Medulla oblongata (tissue), 1 donor: ENCODE measurements around the gene GRAP.

Source experiments
- DNase-seq: peaks from one replicate; pipeline ENCODE4 v3.0.0-alpha.2; 2015; ENCODE audit errors: extremely low spot score

Gene GRAP

DNA sequence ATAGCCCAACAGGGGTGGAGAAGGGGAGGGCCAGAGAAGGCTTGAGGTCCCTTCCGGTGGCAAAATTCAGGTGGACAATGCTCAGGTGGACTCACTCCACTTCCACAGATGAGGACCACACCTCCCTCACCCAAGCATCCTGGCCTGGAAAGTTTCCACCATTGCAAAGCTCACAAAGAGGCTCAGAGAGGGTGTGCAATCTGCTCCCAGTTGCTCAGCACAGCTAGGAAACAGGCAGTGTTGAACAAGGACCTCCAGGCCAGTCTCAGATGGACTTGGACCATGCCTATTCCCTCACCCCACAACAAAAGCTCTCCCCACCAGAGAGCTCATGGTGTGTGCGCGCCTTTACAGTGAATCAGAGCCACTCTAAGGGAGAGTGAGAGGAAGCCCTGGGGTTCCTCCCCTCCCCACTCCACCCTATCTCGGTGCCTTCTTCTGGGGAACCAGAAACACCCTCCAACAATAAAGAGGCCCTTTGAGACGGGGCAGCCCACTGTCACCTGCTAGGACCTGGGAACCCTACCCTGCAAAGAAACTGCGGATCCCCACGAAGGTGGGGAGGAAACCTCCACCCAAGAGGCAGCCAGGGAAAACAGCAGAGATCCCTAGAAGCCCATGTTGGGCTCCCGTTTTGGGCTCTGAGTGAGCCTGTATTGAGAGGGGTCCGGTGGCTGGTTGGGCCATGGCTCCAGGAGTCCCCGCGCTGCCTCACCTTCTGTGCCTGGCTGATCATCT is 43.8 kb downstream of the GRAP start:
- DNase-seq = no peak

DNA sequence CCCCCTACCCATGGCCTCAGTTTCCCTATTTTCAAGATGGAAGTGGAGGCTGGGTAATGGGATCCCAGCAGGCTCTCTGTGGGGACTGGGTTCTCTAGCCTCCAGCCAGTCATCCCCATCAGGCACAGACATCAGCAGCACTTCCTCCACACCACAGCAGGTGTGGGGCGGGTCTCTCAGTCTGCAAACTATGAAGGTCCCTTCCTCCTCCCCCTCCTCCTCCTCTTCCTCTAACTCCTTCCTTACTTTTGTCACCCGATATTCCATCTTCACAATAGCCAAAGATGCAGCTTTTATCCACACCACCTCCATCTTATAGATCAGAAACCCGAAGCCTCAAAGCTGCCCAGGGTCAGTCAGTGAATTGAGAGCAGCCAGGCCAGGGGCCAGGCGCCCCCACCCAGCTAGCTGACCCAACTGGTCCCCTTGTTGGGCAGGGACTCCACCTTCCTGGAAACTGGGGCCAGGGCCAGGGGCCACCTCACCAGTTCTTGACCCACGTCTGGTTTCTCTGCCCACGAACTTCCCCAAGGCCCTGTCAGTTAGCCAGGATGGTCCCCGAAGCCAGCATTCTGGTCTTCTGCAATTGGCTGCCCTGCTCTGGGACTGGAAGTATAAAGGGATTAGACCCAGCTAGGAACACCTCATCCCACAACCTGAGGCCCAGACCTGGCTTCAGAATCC is 44.7 kb downstream of the GRAP start:
- DNase-seq = no peak

DNA sequence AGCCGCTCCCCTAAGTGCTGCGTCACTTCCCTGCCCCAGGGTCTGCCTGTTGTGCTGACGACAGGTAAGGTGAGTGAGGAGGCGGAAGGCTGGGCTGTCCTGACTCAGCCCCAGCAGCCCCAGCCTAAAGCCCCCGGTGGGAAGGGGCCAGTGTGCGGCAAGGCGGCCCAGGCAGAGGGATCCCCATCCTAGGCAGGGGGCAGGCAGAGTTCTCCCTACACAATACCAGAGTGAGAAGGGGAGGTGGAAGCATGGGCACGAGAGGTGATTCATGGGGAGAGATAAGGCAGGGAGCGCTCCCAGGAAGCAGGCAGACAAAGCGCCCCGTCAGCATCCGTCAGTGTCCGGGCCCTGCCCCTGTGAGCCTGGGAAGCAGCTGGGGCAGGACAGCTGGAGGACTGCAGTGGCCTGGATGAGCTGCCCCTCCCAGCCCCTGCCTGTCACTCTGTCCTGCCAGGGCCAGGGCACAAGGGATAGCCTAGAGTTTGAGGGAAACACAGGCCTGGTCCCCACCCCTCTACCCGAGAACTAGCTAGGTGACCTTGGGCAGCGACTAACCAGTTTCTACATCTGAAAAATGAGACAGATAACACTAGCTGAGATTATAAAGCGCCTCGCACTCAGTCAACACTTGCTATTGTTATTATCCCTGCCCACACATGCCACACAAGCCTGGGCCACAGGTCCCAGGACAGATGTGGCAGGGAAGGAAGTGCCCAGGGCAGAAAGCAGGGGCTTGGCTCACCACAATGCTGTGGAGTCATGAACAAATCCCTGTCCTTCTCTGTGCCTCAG is 46.0 kb downstream of the GRAP start:
- no peak for DNase-seq

DNA sequence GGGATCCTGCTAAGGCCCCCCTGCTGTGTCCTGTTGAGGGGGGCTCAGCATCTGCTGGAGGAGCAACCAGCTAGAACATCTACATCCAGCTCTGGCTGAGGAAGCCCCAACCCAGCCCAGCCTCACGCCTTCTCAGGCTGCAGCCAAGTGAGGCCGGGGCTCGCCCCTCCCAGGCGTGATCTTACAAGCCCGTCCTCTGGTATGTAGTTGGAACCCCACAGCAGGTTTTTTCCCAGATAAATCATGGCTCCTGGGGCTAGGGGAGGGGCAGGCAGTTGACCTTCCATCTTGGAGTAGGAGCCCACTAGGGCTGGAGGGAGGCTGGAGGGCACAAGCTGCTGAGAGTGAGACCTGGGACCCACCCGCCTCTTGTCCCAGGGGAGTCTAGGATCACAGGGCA is 46.8 kb downstream of the GRAP start:
- no peak for DNase-seq

DNA sequence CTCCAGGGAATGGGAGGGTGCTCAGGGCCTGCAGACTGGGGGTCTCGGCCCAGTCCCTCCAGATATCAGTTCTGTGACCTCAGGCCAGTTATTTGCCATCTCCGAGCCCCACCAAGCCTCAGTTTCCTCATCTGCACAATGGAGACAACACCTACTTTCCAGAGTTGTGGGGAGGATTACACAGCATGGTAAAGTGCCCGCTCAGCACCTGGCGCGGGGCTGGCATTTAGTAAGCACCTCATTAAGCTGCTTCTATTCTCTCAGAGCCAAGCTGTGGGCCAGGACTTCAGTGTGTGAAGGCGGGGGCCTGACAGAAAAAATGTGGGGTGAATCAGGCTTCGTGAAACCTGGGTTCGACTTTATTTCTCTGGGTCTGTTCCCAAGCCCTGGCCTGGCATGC is 47.4 kb downstream of the GRAP start:
- no peak for DNase-seq

DNA sequence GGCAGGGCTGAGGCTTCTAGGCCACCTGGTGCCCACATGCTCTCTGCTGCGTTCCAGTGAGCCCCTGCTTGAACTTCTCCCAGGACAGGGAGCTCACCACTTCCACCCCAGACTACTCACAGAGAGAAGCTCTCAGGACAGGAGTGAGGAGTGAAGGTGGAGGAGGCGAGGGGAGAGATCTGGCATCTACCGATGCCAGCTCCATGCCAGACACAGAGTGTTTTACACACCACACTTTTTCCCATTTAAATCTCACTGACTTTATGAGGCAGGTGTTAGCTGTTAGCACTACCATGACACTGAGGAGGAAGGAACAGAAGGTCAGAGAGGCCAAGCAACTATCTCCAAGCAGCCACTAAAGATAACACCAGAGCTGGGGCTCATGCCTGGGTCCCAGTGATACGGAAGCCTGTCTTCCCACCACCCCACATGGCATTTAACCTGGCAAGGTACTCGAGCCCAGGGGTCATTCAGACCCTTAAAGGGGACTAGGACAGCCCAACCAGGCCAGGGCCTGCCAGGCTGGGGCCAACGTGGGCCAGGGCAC is 49.0 kb downstream of the GRAP start:
- DNase-seq = no peak

DNA sequence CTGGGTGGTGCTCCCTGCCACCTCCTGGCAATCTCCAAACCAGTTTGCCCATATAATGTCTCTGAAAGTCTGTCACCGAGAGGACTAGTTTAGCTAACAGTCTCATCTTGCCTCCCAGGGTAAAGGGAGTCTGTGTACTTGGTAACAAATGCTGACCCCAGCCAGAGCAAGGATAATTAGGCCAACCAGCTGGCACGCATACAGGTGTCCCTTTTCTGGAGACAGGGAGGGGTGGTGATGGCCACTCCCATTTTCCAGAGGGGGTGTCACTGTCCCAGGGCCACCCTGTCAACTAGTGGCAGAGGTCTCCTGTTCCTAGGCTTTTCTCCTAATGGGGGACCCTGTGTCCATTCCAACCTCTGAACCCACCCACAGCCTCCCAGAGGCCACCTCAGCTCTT is 50.3 kb downstream of the GRAP start:
- DNase-seq = no peak

DNA sequence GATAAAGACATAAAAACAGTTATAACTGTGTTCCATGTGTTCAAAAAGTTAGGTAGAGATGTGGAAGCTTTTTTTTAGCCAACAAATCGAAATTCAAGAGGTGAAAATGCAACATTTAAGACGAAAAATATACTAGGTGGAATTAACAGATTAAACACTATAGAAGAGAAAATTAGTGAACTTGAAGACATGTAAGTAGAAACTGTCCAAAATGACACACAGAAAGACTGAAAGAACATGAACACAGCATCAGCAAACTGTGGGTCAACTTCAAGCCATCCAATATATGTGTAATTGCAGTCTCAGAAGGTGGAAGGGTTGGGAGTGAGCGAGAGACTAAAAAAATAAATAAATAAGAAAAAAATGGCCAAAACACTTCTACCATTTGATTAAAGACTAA is 51.5 kb downstream of the GRAP start:
- no peak for DNase-seq

DNA sequence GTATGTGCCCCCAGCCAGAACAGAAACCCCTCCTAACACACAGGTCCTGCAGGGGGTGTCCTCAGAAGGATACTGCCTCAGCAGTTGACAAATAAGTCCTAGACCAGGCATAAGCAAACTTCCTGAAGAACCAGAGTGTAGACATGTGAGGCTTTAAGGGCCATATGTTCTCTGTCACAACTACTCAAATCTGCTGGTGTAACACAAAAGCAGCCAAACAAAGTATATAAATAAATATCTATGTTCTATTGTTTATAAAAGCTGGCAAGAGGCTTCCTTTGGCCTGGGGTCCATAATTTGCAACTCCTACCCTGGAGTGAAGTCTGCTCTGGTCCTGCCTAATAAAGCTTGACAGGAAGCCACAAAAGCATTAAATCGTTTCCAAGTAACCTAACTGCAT is 52.1 kb downstream of the GRAP start:
- no peak for DNase-seq

DNA sequence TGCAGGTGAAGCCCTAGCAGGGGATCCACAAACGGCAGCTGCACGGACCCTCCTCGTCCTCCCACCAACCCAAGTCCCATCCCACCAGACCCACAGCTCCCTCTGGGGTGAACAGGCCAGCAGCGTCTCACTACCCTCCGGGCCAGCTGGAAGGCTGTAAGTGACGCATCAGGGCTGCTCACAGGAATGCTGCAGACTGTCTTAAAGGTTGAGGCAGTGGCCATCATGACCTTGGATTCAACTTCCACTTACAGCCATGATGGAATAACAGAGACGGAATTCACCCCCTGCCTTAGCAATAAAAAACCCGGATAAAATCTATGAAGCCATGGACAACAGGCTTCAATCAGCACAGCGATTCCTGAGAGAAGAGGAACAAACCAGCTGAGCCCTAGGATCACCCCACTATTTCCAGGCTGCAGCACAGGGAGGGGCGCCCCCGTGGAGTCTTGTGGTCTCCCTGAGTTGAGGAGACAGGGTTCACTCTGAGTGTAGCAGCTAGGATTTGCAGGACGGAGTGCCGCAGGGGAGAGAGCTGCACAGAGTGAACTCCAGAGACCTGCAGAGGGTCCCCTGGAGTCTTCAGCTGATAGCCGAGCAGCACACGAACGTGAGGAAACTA is 52.7 kb downstream of the GRAP start:
- DNase-seq = no peak

DNA sequence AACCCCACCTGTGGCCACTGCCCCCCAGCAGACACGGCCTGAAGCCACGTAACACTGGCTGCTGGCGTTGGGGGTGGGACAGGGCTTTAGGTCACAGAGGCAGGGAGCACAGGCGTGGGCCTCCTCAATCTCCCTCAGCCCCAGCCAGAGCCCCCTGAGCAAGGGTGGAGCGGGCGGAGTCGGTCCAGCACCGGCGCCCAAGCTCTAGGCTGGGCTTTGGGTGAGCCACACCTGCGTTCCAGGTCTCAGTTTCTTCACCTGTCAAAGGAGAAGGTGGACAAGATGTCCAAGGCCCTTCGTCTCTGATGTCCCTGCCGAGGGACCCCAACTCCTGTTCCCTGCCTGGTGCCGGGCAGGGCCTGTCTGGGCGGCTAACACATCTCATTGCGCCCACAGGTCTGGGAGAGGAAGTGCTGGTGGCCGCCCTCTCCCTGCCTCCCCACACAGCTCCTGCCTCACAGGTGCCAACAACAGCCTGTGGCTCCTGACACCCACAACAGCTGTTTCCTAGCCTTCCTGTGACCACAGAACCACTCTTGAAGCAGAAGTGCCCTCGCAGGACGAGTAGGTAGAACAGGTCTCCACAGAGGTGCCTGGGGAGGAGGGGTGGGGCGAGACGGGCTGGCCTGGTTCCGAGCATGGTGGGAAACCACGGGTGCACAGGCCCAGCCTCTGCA is 54.2 kb downstream of the GRAP start:
- no peak for DNase-seq

DNA sequence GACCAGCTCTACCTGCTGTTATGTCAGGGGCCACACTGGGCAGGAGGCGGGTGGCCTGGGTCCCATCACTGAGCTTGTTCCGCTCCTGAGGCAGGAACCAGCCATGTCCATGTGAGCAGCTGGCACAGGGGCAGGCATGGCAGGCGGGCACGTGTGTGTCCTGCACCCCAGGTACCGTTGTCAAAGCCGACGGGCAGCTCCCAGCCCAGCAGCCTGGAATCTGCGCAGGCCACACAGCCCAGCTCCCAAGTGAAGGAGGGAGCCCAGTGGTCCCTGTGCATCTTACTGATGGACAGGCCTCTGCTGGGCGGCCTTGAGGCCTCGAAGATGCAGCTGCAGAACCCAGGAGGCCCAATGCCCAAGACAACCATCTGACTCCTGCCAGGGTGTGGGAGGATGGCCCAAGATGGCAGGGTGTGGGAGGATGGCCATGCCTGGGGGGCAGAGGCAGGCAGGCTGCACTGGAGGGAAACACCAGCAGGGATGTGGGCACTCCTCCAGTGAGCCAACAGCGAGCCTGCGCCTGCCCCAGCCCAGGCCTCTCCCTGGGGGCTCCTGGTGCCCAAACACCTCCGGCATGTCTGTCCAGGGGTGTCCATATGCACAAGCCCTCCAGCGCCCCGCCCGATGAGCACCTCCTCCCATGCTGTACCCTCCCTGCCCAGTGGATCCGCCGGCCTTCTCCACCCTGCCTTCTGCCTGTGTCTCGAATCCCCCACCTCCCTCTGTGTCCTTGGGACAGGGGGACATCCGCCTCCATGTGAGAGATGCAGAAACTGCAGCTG is 55.0 kb downstream of the GRAP start:
- DNase-seq = no peak

DNA sequence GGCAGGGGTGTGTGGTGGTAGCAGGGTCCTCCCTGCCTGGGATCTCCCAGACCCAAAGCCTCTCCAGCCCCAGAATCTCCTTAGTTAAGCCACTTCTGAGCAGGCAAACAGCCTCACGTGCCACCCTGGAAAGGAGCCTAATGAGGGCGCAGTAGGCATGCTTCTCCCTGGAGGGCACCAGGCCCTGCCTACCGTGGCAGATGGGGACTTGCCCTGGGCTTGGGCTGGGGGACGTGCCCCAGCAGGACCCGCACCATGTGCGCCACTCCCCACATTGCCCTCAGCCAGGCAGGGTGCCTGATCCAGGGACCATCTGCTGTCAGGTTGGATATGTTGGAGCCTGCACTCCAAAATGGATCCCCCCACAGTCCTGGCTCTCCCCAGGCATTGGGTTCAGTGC is 56.4 kb downstream of the GRAP start:
- no peak for DNase-seq

DNA sequence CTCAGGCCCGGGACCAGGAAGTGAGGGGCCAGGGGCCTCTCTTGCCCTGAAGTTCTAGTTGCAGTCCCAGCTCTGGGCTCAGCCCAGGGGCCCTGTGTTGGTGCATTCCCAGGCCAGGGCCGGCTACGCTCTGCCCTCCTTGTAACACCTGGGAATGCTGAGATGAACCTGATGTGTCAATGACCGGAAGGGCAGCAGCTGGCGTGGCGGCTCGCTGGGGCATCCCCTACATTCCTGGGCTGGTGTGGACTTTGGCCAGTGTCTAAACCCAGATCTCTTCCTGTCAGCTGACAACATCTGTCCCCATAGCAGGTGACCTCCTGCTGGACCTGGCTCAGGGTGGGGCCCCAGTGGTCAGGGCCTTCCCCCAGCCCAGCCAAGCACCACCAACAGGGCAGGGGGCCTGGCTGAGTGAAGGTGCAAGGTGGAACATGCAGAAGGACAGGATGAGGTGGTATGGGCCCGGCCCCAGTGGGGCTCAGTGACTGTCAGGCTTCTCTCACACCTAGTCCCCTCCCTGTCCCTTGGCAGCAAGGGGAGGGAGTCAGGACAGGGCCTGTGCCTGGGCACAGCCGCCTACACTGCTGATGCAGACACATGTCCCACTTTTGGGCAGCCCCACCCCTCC is 58.1 kb downstream of the GRAP start:
- DNase-seq = no peak

DNA sequence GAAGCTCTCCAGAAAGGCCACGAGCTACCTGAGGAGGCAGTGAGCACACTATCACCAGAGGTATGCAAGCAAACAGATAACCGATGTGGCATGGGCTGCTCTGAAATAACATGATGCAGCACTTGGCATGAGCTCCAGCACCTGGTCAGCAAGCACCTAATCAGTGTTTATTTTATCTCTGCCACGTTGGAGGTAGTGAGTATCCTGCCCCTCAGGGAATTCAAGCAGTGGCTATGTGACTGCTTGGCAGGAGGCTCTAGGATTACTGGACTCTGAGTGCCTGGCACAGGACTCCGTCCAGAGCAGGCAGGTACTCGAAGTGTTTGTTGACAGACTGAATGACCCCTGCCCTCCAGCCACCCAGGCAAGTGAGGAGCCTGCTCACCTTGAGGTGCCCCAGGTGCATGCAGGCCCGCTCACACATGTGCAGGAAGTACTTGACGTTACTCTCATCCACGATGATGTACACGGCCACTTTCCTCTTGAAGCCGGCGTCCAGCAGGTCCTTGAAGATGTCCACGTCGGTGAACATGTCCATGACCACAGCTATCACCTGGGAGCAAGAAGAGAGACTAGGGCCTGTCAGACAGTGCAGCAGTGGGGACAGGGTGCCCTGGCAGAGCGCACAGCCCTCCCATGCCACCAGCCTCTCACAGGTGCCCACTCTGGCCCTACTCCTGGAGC is 58.8 kb downstream of the GRAP start:
- DNase-seq = no peak

DNA sequence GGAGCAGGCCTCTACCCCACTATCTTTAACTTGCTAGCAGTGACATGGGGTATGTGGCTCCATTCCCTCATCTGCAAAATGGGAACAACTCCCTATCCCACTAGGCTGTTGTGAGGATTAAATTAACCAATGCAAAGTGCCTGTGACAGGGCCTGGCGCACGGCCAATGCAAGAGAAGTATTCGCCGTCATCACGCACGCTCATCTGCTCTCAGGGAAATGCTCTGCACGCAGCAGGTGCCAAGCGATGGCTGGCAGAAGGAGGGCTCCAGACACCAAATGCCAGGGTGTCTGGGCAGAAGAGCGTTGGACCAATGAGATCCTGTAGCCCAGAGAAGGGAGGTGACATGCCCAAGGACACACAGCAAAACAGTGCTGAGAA is 59.5 kb downstream of the GRAP start:
- DNase-seq = no peak

DNA sequence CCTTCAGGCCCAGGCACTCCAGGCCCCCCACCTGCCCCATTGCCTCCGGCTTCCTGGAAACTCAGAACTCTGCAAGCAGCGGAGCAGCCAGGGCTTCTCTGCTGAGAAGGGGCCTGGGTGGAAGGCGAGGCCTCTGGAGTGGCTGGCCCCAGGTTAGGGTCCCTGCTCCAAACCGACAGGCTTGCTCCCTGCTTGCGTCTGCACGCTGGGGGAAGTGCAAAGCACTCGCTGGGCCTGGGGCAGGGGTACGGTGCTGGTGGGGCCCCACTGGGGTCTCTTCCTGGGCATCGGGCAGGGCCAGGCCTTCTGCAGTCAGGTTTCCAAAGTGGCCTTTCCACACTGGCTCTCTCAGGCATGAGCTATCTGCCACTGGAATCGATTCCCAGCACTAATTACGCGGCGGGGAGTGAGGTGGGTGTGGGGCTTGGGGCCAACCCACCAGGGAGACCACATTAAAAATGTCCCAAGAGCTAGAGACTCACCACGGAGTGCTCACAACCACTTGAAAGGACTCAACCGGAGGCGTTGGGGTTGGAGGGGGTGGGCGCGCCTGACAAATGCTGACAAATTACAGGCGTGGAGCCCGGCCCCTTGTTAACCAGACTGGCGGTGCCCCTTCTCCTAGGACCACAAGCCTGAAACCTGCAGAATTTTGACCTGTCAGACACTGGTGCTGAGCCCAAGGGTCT is 60.1 kb downstream of the GRAP start:
- no peak for DNase-seq

DNA sequence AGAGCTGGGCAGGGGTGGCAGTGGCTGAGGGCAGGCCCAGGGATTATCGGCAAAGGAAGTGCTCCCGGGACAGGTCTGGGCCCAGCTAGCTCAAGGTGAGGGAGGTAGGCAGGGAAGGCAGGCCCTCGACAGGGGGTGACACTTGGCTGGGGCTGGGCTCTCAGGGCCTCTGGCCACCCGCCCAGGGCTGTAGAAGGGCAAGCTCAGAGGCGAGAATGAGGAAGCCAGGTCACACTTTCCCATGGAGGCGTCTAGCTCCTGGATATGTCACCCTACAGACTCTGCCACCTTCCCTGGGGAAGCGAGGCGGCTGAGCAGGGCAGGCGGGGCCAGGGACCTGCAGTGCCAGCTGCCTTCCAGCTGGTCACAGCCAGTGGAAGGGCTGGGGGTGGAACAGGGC is 61.3 kb downstream of the GRAP start:
- DNase-seq = no peak
